Lung microvascular endothelial cell (primary cell): ENCODE data around the gene ACAD8. TPM values are rescaled to one million over a fixed set of nuclear protein-coding genes. Genes with fewer than 3 reads are reported as not detected.
"Not testable (repeated sequence)": the region's sequence is repeated elsewhere in the genome, so short reads cannot be mapped to it uniquely, and the experiment has no call there.

Source experiments
- DNase-seq, 2 donors: peaks; one replicate each; pipeline versions ENCODE4 v3.0.0 to v3.0.0-alpha.2; 2010; ENCODE audit warnings: low read depth in 2 of 2
- total RNA-seq: library from RNA; depleted of rRNA; stranded (reverse); fragments of >200 nt; gene quantifications from 2 replicates; pipeline ENCODE4 v1.2.1, GENCODE V29; 2014

ACAD8 gene
- total RNA-seq, 1 donor from 2014 or later, result 18.7 TPM

GRCh38 chr11:134266841-134267251 is 13.5 kb downstream of the ACAD8 start:
- peak in 1 of 2 donors; percentile 31 for DNase-seq

GRCh38 chr11:134267461-134267860 is 14.1 kb downstream of the ACAD8 start:
- no peak for DNase-seq

GRCh38 chr11:134267966-134268365 is 14.6 kb downstream of the ACAD8 start:
- no peak for DNase-seq

- no peak for DNase-seq
These were observed 16.9 kb downstream of the ACAD8 start for GRCh38 chr11:134270250-134270714.

GRCh38 chr11:134271978-134272377 is 18.6 kb downstream of the ACAD8 start:
- DNase-seq, result no peak

GRCh38 chr11:134272381-134273316 is 19.3 kb downstream of the ACAD8 start:
- peak in 1 of 2 donors; percentile 28 for DNase-seq

GRCh38 chr11:134273317-134273712 is 19.9 kb downstream of the ACAD8 start:
- DNase-seq, result no peak

GRCh38 chr11:134275188-134275533 is 21.8 kb downstream of the ACAD8 start:
- no peak for DNase-seq

GRCh38 chr11:134275534-134276395 is 22.4 kb downstream of the ACAD8 start, which contains the start of gene GLB1L3:
Gene GLB1L3 (plus strand): TSS chr11:134276379. CDS start chr11:134276741, 362 bp downstream.
- no peak for DNase-seq

- no peak for DNase-seq
These were observed 23.2 kb downstream of the ACAD8 start for GRCh38 chr11:134276396-134277182.

- no peak for DNase-seq
These were observed 24.0 kb downstream of the ACAD8 start for GRCh38 chr11:134277183-134278001.

- no peak for DNase-seq
These were observed 25.0 kb downstream of the ACAD8 start for GRCh38 chr11:134278356-134278755.

GRCh38 chr11:134281635-134282034 is 28.3 kb downstream of the ACAD8 start:
- not testable (repeated sequence) for DNase-seq

- DNase-seq, result no peak
These were observed 29.0 kb downstream of the ACAD8 start for GRCh38 chr11:134282121-134283045.

- DNase-seq, result no peak
These were observed 30.3 kb downstream of the ACAD8 start for GRCh38 chr11:134283461-134284230.

- not testable (repeated sequence) for DNase-seq
These were observed 31.0 kb downstream of the ACAD8 start for GRCh38 chr11:134284349-134284748.

- no peak for DNase-seq
These were observed 34.2 kb downstream of the ACAD8 start for GRCh38 chr11:134287561-134287960.

GRCh38 chr11:134288486-134288885 is 35.1 kb downstream of the ACAD8 start:
- no peak for DNase-seq
